ENCODE data around the gene ANKLE2.

The ANKLE2 gene

GRCh38 chr12:132740313-132740646 is 21.4 kb downstream of the ANKLE2 start:
- ChIA-PET POLR2A (interaction anchor here (0.7 to 1.2 kb wide), 2 partner anchors 9 to 30 kb away, joined by 3 read pairs; partner anchors contain the start of gene PGAM5), CTCF (no interaction called here)
- TF ChIP-seq ELF4 (IDR thresholded peaks at IDR 0.05) (no peak), BHLHE40 (IDR thresholded peaks at IDR 0.05; ENCODE audit: borderline replicate concordance) (no peak), CTBP1 (IDR thresholded peaks at IDR 0.05; ENCODE audit: borderline replicate concordance) (no peak), HDGF (IDR thresholded peaks at IDR 0.05; ENCODE audit: borderline replicate concordance) (no peak), FOXK2 (IDR thresholded peaks at IDR 0.05) (no peak), SP1 (IDR thresholded peaks at IDR 0.05) (no peak), TARDBP (IDR thresholded peaks at IDR 0.05) (no peak), ZNF384 (IDR thresholded peaks at IDR 0.05) (no peak), LEF1 (IDR thresholded peaks at IDR 0.05; ENCODE audit: borderline replicate concordance) (no peak), PKNOX1 (IDR thresholded peaks at IDR 0.05) (no peak), ARNT (IDR thresholded peaks at IDR 0.05) (no peak), NFRKB (IDR thresholded peaks at IDR 0.05) (no peak), L3MBTL2 (conservative IDR thresholded peaks at IDR 0.05) (no peak), SUZ12 (IDR thresholded peaks at IDR 0.05) (no peak), FOXM1 (IDR thresholded peaks at IDR 0.05; ENCODE audit: borderline replicate concordance) (no peak), FOXA1 (IDR thresholded peaks at IDR 0.05) (no peak)
- DNase-seq (ENCODE audit: extremely low spot score), result no peak

GRCh38 chr12:132739600-132740312 is 21.9 kb downstream of the ANKLE2 start:
- TF ChIP-seq ELF4 (IDR thresholded peaks at IDR 0.05) (no peak), LEF1 (IDR thresholded peaks at IDR 0.05; ENCODE audit: borderline replicate concordance) (no peak), BHLHE40 (IDR thresholded peaks at IDR 0.05; ENCODE audit: borderline replicate concordance) (no peak), SP1 (IDR thresholded peaks at IDR 0.05) (no peak), HDGF (IDR thresholded peaks at IDR 0.05; ENCODE audit: borderline replicate concordance) (no peak), CTBP1 (IDR thresholded peaks at IDR 0.05; ENCODE audit: borderline replicate concordance) (no peak), ARNT (IDR thresholded peaks at IDR 0.05) (no peak), SUZ12 (IDR thresholded peaks at IDR 0.05) (no peak), FOXM1 (IDR thresholded peaks at IDR 0.05; ENCODE audit: borderline replicate concordance) (no peak), ZNF384 (IDR thresholded peaks at IDR 0.05) (no peak), FOXK2 (IDR thresholded peaks at IDR 0.05) (no peak), NFRKB (IDR thresholded peaks at IDR 0.05) (no peak)
- CTCF ChIA-PET, result no interaction called here
- DNase-seq (ENCODE audit: extremely low spot score), result no peak
- POLR2A ChIA-PET, result no interaction called here

GRCh38 chr12:132736913-132737312 is 24.7 kb downstream of the ANKLE2 start:
- TF ChIP-seq FOXK2 (IDR thresholded peaks at IDR 0.05) (no peak), CTBP1 (IDR thresholded peaks at IDR 0.05; ENCODE audit: borderline replicate concordance) (no peak), LEF1 (IDR thresholded peaks at IDR 0.05; ENCODE audit: borderline replicate concordance) (no peak), BHLHE40 (IDR thresholded peaks at IDR 0.05; ENCODE audit: borderline replicate concordance) (no peak), ELF4 (IDR thresholded peaks at IDR 0.05) (no peak), L3MBTL2 (conservative IDR thresholded peaks at IDR 0.05) (no peak), ZNF384 (IDR thresholded peaks at IDR 0.05) (no peak), FOXM1 (IDR thresholded peaks at IDR 0.05; ENCODE audit: borderline replicate concordance) (no peak), PKNOX1 (IDR thresholded peaks at IDR 0.05) (no peak), TARDBP (IDR thresholded peaks at IDR 0.05) (no peak), ARNT (IDR thresholded peaks at IDR 0.05) (no peak), HDGF (IDR thresholded peaks at IDR 0.05; ENCODE audit: borderline replicate concordance) (no peak), NFRKB (IDR thresholded peaks at IDR 0.05) (no peak), FOXA1 (IDR thresholded peaks at IDR 0.05) (no peak), SP1 (IDR thresholded peaks at IDR 0.05) (no peak), SUZ12 (IDR thresholded peaks at IDR 0.05) (no peak)
- DNase-seq (ENCODE audit: extremely low spot score), result no peak
- CTCF ChIA-PET, result no interaction called here
- POLR2A ChIA-PET, result no interaction called here

- ChIA-PET POLR2A (no interaction called here), CTCF (no interaction called here)
- TF ChIP-seq TARDBP (IDR thresholded peaks at IDR 0.05) (no peak), SUZ12 (IDR thresholded peaks at IDR 0.05) (no peak), HDGF (IDR thresholded peaks at IDR 0.05; ENCODE audit: borderline replicate concordance) (no peak), ELF4 (IDR thresholded peaks at IDR 0.05) (no peak), NFRKB (IDR thresholded peaks at IDR 0.05) (no peak), SP1 (IDR thresholded peaks at IDR 0.05) (no peak), FOXA1 (IDR thresholded peaks at IDR 0.05) (no peak), LEF1 (IDR thresholded peaks at IDR 0.05; ENCODE audit: borderline replicate concordance) (no peak), BHLHE40 (IDR thresholded peaks at IDR 0.05; ENCODE audit: borderline replicate concordance) (no peak), PKNOX1 (IDR thresholded peaks at IDR 0.05) (no peak), CTBP1 (IDR thresholded peaks at IDR 0.05; ENCODE audit: borderline replicate concordance) (no peak), ZNF384 (IDR thresholded peaks at IDR 0.05) (no peak), FOXK2 (IDR thresholded peaks at IDR 0.05) (no peak), L3MBTL2 (conservative IDR thresholded peaks at IDR 0.05) (no peak), ARNT (IDR thresholded peaks at IDR 0.05) (no peak), FOXM1 (IDR thresholded peaks at IDR 0.05; ENCODE audit: borderline replicate concordance) (no peak)
- no peak for DNase-seq (ENCODE audit: extremely low spot score)
Measured at GRCh38 chr12:132736378-132736777, 25.3 kb downstream of the ANKLE2 start.

- POLR2A ChIA-PET, result no interaction called here
- TF ChIP-seq LEF1 (IDR thresholded peaks at IDR 0.05; ENCODE audit: borderline replicate concordance) (no peak), FOXM1 (IDR thresholded peaks at IDR 0.05; ENCODE audit: borderline replicate concordance) (no peak), TARDBP (IDR thresholded peaks at IDR 0.05) (no peak)
- CTCF ChIA-PET, result no interaction called here
- DNase-seq (ENCODE audit: extremely low spot score), result no peak
Measured at GRCh38 chr12:132735496-132735895, 26.1 kb downstream of the ANKLE2 start.

- TF ChIP-seq FOXM1 (IDR thresholded peaks at IDR 0.05; ENCODE audit: borderline replicate concordance), result no peak
- no peak for TF ChIP-seq ELF4 (IDR thresholded peaks at IDR 0.05)
- no peak for TF ChIP-seq HDGF (IDR thresholded peaks at IDR 0.05; ENCODE audit: borderline replicate concordance)
- TF ChIP-seq SP1 (IDR thresholded peaks at IDR 0.05), result no peak
- no peak for TF ChIP-seq L3MBTL2 (conservative IDR thresholded peaks at IDR 0.05)
- no peak for TF ChIP-seq FOXA1 (IDR thresholded peaks at IDR 0.05)
- POLR2A ChIA-PET, result no interaction called here
- no peak for DNase-seq (ENCODE audit: extremely low spot score)
- CTCF ChIA-PET, result no interaction called here
Measured at GRCh38 chr12:132734206-132734605, 27.4 kb downstream of the ANKLE2 start.
